Right forelimb (tissue), 1 donor: Measurements from ENCODE around the gene HSPB3.
"Not testable (repeated sequence)": the region's sequence is repeated elsewhere in the genome, so short reads cannot be mapped to it uniquely, and the experiment has no call there.

Source experiments
- DNase-seq: peaks from one replicate; pipeline ENCODE4 v3.0.0-alpha.2; 2018

HSPB3 gene, protein sequence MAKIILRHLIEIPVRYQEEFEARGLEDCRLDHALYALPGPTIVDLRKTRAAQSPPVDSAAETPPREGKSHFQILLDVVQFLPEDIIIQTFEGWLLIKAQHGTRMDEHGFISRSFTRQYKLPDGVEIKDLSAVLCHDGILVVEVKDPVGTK

GRCh38 chr5:54455413-54456157, at the start of gene HSPB3:
Gene HSPB3 (plus strand): TSS chr5:54455699. CDS start chr5:54455790, 91 bp downstream.
- no peak for DNase-seq

GRCh38 chr5:54411176-54411575, 44.3 kb upstream of the HSPB3 start:
- DNase-seq = no peak

DNA sequence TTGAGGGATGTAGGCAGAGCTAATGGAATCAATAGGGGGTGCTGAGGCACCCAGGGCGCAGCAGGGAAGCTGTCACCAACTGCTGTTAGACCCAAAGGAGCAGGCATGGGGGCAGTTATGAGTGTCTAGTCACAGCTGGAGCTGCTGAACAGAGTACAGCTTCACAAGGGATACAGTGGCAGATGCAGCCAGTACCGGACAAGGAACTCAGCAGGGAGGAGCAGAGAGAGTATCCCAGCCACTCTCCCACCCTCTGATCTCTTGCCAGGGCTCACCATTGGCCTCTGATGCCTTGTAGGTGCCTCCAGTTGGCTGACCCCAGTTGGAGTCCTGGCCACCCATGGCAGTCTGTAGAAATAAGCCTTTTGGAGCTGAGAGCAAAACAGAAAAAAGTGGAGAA, 42.6 kb upstream of the HSPB3 start:
- DNase-seq = no peak

- no peak for DNase-seq
Measured at GRCh38 chr5:54415147-54415546, 40.4 kb upstream of the HSPB3 start.

- no peak for DNase-seq
Measured at GRCh38 chr5:54415896-54416601, 39.5 kb upstream of the HSPB3 start.

DNA sequence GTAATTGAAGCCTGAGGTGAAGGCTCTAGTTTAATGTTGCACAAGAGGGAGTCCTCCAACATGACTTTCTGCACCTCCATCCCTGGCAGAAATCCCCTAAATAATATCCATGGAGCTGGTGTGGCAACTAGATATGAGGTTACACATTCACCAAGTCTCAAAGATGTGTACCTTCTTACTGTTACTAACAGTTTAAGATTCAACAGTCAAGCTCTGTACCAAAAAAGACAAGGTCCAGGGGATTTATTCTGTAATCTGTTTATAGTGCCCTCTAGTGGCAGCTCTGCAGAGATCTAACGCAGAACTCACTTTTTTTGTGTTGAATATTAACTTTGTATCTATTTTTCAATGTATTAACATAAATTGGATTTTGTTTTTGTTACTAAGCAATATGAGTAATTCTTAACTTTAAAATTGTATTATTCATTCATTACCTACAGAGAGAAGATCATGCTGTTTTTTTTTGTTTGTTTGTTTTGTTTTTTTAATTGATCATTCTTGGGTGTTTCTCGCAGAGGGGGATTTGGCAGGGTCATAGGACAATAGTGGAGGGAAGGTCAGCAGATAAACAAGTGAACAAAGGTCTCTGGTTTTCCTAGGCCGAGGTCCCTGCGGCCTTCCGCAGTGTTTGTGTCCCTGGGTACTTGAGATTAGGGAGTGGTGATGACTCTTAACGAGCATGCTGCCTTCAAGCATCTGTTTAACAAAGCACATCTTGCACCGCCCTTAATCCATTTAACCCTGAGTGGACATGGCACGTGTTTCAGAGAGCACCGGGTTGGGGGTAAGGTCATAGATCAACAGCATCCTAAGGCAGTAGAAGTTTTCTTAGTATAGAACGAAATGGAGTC, 35.7 kb upstream of the HSPB3 start:
- not testable (repeated sequence) for DNase-seq

DNA sequence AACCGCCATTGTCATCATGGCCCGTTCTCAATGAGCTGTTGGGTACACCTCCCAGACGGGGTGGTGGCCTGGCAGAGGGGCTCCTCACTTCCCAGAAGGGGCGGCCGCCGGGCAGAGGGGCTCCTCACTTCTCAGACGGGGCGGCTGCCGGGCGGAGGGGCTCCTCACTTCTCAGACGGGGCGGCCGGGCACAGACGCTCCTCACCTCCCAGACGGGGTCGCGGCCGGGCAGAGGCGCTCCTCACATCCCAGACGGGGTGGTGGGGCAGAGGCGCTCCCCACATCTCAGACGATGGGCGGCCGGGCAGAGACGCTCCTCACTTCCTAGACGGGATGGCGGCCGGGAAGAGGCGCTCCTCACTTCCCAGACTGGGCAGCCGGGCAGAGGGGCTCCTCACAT, 35.0 kb upstream of the HSPB3 start:
- DNase-seq = not testable (repeated sequence)

DNA sequence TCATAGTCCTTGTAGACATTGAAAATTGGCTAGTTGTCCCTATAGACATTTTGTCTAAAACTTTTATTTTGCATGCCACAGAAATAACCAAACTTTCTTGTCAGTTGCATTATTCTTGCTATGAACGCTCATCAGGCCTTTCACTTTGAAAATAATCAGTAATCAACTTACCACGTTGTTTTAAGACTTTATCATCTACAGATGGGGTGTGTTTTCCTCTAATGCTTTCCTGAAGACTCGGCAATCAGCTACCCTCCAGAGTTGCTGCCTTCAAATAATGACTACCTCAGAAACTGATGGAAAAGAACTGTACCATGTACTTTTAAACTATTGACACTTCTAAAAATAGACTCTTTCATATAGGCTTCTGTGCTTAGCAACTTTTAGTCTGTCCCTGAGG, 33.5 kb upstream of the HSPB3 start:
- DNase-seq = no peak

- DNase-seq = no peak
Measured at GRCh38 chr5:54425258-54425657, 30.2 kb upstream of the HSPB3 start.

DNA sequence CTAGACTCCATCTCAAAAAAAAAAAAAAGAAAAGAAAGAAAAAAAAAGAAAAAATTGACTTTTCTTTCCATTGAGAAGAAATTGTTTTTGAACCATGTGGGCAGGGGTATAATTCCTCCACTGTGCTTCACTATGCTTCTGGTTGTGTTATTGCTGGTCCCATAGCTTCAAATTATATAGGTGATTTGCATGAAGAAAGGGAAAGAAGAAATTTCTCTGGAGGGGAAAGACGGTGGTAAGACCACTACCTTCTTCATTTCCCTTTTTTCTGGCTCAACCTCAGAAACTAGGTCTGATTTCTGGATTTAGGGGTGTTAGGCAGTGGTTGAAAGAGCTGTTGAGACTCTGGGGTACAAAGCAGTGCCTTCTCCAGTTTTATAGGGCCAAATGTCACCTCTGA, 29.3 kb upstream of the HSPB3 start:
- no peak for DNase-seq

GRCh38 chr5:54434650-54435049, 20.8 kb upstream of the HSPB3 start:
- not testable (repeated sequence) for DNase-seq

DNA sequence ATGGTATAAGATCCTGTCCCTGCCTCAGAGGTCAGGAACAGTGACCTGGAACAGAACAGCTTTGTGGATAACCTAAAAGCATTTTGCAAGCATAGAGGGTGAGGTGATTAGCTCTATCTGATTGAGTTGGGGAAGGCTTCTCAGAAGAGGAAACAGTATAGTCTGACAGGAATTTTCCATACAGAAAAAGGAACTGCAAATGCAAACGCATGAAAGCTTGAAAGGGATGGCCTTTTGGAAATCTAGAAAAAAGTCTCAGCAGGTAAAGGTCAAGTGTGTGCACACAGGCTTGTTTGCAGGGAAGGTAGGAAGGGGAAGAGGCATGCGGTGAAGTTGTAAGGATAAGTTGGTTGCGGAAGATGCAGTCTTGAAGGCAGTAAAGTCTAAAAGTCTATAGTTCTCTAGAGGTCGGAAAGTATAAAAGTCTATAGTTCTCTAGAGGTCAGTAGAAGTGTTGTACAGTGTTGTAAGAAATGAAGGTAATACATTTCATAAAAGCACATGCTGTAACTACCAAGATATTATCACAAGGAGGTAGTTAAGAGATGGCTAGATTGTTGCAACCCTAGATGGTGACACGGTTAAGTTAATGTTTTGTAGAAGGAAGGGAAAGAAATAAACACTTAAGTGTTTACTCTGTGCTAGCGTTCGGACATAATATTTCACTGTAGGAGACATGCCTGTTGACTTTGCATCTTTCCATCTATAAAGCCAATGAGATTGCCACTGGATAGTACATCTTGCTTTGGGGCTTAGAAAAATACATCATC, 16.7 kb upstream of the HSPB3 start:
- DNase-seq = no peak

GRCh38 chr5:54440456-54440893, 15.0 kb upstream of the HSPB3 start:
- no peak for DNase-seq

GRCh38 chr5:54442271-54442670, 13.2 kb upstream of the HSPB3 start:
- no peak for DNase-seq

DNA sequence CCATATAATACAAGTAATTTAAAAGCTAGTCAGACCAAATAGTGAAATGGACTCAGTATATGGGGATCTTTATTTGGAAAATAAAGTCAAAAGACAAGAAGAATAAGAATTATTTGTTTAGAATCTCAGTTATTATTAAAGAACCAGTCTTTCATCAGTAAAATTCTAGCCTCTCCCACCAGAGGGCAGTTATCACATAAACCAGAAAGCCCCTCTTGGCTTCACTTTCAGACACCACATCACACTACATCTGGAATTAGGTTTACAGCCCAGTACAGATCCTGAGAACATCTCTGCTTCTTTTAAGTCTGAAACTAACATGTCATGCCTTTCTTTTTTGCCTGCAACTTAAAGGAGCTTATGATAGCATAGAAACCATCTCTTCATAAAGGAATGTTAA, 12.2 kb upstream of the HSPB3 start:
- no peak for DNase-seq

- no peak for DNase-seq
Measured at GRCh38 chr5:54445691-54446378, 9.7 kb upstream of the HSPB3 start.

DNA sequence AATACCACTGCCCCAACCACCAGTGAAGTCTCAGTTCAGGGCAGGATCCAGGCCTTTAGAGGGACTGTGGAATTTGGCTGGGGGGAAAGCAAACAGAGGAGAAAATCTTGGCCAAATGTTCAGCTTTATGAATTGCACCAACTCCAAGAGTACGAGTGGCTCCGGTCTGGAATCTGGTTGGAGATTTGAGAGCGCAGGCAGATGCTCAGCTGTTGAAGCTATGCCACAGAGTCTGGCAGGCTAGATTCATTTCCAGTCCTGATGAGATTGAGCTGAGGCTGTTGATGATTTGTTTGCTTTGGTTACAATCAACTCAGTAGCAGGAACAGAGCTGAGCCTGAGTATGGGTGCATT, 9.1 kb upstream of the HSPB3 start:
- peak; percentile 58 for DNase-seq

- DNase-seq = no peak
Measured at GRCh38 chr5:54449923-54450322, 5.6 kb upstream of the HSPB3 start.

- no peak for DNase-seq
Measured at GRCh38 chr5:54450542-54450941, 5.0 kb upstream of the HSPB3 start.

GRCh38 chr5:54453046-54453445, 2.5 kb upstream of the HSPB3 start:
- no peak for DNase-seq

DNA sequence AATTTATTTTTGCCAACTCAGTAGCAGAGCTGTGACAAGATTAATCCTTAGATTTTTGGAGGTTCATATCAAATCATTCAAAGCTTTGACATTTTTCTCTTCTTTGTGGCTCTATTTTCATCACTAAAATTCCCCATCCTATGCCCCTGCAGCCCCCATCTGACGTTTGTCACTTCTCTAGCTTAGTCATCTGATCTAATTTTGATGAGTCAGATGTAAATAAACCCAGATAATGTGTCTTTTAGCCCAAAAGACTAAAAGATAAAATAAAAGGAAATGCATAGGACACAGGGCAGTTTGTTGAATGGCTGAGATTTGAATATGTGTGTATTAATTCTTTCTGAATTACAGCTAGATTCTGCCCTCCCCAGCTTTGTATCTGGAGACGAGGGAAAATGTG, 897 bp upstream of the HSPB3 start:
- no peak for DNase-seq
